ENCODE data around the gene HOXB6. TPM values are rescaled to one million over a fixed set of nuclear protein-coding genes. Genes with fewer than 3 reads are reported as not detected.

HOXB6 gene
- total RNA-seq, 3 donors from 2014 or later = 41.3 to 68.8 (median 50.9) TPM

DNA sequence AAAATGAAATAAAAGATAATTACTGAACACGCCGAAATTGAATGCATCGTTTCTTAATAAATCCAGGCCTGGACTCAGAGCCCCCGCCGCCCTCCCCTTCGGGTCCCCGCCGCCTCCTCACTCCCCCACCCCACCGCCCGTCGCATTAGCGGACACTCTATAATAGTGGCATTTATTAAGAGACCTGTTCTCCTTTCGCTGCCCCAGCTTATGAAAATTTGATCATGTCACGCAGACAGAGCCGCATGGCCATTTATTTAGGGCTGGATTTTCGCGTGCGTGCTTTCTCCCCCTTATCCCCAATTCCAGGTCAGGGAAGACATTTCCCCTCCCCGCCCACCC is 53.6 kb downstream of the HOXB6 start:
- no peak for ATAC-seq
- TF ChIP-seq CTCF (IDR thresholded peaks at IDR 0.05) = no peak
- intact Hi-C loops (cut with DNase I, micrococcal nuclease) = no loop called here
- H3K4me3 ChIP-seq = no peak overlapping the region
- H3K4me1 ChIP-seq (ENCODE audit: low read depth) = peaks cover 19% of the 10 kb centered on the region
- H3K36me3 ChIP-seq (ENCODE audit: low read depth) = no peaks in the 10 kb centered on the region
- no peaks in the 10 kb centered on the region for H3K9me3 ChIP-seq
- DNase-seq = no peak

- Histone ChIP-seq H3K9me3 (no peaks in the 10 kb centered on the region), H3K4me3 (no peak overlapping the region), H3K36me3 (ENCODE audit: low read depth) (no peaks in the 10 kb centered on the region), H3K4me1 (ENCODE audit: low read depth) (peaks cover 16% of the 10 kb centered on the region)
- intact Hi-C loops (cut with DNase I, micrococcal nuclease) = no loop called here
- no peak for TF ChIP-seq CTCF (IDR thresholded peaks at IDR 0.05)
- ATAC-seq = no peak
- peak in 1 of 3 donors; percentile 45 for DNase-seq
These were observed 54.1 kb downstream of the HOXB6 start for GRCh38 chr17:48550502-48551213.

DNA sequence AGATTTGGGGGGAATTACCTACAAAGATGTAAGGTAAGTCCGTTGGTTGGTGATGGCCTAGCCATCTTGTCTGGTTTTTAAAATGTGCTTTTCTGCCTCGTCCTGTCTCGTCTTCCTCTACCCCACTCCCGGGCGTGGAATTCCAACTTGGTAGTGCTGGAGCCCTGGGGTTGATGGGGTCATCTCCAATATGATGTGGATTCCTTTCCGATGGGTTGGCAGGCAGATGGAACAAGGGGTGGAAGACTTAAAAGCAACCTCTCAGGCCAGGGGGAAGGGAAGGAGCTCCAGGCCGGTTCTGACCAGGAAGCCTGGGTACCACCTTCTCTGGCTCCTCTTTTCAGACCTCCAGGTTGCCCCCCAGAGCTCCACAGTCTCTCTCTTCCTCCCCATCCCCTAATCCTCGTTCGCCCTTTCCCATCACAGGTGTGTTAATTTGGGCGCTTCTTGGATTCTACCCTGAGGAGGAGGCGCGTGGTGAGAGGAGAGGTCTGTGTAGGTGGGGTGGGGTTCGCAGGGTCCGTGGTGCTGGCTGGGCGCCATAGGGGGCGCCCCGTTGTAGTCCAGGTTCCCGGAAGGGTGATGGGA is 54.8 kb downstream of the HOXB6 start:
- DNase-seq (no peak), ATAC-seq (no peak)
- Histone ChIP-seq H3K4me3 (no peak overlapping the region), H3K36me3 (ENCODE audit: low read depth) (no peaks in the 10 kb centered on the region), H3K9me3 (no peaks in the 10 kb centered on the region), H3K4me1 (ENCODE audit: low read depth) (peaks cover 15% of the 10 kb centered on the region)
- intact Hi-C loops (cut with DNase I, micrococcal nuclease) = no loop called here
- TF ChIP-seq CTCF (IDR thresholded peaks at IDR 0.05) = no peak

- no peak for TF ChIP-seq CTCF (IDR thresholded peaks at IDR 0.05)
- H3K36me3 ChIP-seq (ENCODE audit: low read depth) = no peaks in the 10 kb centered on the region
- H3K9me3 ChIP-seq = no peaks in the 10 kb centered on the region
- DNase-seq (no peak), ATAC-seq (no peak)
- intact Hi-C loops (cut with DNase I, micrococcal nuclease) = no loop called here
- H3K4me1 ChIP-seq (ENCODE audit: low read depth) = peaks cover 13% of the 10 kb centered on the region
- no peak overlapping the region for H3K4me3 ChIP-seq
These were observed 55.5 kb downstream of the HOXB6 start for GRCh38 chr17:48549281-48549630.

DNA sequence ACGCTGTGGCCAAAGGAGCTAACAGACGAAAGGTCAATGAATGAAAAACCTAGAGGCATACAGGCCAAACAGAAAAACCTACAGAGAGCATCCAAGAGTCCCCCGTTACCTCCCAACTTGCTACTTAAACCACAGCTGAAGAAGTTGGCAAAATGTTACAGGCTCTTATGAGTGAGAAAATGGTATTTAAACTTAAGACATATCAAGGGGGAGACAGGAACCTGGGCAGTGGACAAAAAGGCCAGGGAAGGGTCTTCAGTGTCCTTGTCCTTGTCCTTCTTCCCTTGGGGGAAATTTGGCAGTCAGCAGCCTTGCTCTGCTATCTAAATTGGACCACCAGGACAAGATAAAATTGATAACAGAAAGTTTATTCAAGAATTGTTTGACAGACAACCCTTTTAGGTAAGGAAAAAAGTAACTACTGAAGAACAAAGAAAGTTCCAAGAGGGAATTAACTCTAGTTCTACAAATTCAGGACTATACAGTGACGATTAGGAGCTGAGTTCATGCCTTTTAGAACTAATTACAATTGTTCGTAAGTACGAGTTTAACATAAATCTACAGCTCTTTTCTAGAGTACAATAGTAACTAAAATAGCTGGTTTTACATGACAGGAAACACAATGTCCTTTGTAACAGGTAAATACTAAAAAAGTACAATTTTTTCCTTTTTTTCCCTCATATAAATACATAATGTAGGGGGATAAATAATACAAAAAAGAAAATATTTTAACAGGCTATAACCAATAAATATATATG is 56.1 kb downstream of the HOXB6 start:
- TF ChIP-seq CTCF (IDR thresholded peaks at IDR 0.05) = no peak
- intact Hi-C loops (cut with DNase I, micrococcal nuclease) = no loop called here
- no peaks in the 10 kb centered on the region for H3K36me3 ChIP-seq (ENCODE audit: low read depth)
- ATAC-seq (no peak), DNase-seq (no peak)
- no peaks in the 10 kb centered on the region for H3K9me3 ChIP-seq
- peaks cover 15% of the 10 kb centered on the region for H3K4me1 ChIP-seq (ENCODE audit: low read depth)
- no peak overlapping the region for H3K4me3 ChIP-seq
